HG02571 (cell line): ENCODE measurements around the gene HIPK3.

ENCODE experiments used
- ATAC-seq: cut with Tn5 transposase; IDR thresholded peaks from one replicate; pipeline ENCODE4 v1.9.1; 2021; ENCODE audit warnings: mild to moderate bottlenecking, moderate library complexity; ENCODE audit not compliant: unreplicated experiment

HIPK3 gene

DNA sequence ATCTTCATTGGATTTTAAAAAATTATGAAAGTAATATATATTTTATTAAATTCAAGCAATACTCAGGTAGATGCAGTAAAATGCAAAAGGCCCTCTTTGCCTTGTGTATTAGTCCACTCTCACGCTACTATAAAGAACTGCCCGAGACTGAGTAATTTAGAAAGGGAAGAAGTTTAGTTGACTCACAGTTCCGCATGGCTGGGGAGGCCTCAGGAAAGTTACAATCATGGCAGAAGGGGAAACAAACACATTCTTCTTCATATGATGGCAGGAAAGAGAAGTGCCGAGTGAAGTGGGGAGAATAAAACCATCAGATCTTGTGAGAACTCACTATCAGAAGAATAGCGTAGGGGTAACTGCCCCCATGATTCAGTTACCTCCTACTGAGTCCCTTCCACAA is 130.8 kb downstream of the HIPK3 start:
- peak; percentile 55 for ATAC-seq

DNA sequence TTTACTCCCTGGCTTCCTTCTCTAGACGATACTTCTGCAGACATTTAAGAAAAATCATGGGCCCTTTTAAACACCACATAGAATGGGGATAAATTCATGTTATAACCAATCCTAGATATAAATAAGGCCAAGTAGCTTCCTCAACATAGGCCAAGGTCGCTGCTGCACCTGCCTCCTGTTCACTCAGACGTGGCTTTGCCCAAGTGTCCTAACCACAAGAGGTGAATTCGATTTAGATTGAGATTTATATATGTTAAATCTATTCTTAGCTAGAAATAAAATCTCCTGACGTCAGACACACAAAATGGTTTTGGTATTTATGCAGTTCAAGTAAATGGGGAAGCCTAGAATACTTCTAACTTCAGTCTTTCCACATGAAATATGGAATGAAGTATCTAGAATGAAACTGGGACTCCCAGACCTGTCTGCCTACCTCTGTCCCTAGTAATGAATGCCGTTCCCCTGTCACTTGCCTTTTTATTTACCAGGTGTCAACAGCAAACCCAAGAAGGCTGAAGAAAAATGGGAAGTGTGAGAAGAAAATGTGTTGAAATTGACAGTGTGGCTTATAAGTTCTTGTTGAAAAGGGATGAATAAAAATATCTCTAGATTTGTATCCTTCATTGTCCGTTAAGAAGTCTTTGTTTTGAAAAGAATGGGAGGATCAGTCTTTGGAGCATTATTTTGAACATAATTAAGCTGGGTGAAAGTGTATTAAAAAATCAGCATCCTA is 131.8 kb downstream of the HIPK3 start:
- no peak for ATAC-seq

DNA sequence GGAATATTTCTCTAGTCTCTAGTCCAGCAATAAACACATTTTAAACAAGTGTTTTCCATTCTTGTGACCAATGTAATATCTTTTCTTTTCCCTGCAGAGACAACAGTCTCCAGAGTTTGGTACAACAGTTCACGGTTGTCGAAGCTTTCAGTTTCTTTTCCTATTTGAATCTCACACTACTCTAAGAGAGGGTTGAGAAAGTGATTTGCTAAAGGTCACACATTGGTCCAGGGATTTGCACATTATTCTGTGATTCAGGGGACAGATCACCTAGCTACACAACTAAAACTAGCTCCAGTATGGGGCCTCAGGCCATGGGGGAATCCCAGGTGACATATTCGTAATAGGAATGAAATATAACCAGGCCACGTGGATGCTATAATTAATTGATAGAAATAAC is 132.5 kb downstream of the HIPK3 start:
- peak; percentile 51 for ATAC-seq

DNA sequence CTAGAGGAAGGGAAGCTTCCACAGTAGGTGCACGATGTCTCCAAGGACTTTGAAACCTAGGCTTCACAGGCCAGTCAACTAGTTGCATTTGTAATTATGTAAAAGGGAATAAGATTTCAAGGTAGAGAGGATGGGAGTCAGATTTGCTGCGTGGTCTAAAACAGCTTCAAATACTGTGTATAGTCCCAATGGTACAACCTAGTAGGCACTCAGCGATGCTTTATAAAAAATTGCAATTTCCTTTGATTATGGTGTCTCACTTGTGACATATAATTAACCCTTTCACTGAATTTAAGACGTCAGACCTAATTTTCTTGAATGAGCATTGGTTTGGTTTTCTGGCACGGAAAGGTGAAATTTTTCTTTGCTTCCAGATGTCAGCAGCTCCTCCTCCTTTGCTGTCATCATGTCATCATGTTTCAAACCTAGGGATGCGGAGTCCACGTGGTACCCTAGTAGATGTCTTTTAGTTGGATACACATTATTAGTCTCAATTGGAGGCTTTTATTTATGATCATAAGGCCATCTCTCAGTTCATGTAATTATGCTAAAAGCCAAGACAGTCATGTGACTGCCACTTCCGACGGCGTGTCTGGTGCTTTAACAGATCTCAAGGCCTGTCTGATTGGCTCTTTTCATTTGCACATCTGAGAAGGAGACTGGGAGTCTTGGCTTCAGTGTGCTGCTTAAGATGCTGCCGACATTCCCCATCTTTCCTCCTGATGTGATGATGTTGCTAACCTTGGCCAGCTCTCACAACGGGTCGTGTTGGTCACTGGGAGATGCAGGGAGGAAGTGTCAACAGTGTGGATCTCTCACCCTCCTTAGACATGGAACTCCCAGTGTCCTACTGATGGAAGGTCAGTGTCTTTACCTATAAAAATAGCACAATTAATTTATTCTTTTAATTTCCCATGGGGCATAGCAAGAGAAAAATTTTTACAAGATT is 134.0 kb downstream of the HIPK3 start:
- no peak for ATAC-seq

DNA sequence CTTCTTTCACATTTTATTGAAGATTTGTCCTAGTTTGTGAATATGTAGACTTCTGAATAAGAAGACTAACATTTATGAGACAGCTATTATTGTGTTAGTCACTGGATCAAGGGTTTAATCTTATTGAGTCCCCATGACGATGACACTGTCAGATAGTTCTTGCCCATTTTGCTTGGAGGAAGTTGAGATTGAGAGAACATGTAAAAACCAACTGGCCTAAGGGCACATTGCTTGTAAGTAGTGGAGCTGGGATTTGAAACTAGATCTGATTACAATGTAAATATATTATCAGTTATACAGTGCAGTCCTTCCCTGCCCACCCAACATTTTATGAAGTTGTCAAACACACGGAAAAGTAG is 134.7 kb downstream of the HIPK3 start:
- no peak for ATAC-seq

DNA sequence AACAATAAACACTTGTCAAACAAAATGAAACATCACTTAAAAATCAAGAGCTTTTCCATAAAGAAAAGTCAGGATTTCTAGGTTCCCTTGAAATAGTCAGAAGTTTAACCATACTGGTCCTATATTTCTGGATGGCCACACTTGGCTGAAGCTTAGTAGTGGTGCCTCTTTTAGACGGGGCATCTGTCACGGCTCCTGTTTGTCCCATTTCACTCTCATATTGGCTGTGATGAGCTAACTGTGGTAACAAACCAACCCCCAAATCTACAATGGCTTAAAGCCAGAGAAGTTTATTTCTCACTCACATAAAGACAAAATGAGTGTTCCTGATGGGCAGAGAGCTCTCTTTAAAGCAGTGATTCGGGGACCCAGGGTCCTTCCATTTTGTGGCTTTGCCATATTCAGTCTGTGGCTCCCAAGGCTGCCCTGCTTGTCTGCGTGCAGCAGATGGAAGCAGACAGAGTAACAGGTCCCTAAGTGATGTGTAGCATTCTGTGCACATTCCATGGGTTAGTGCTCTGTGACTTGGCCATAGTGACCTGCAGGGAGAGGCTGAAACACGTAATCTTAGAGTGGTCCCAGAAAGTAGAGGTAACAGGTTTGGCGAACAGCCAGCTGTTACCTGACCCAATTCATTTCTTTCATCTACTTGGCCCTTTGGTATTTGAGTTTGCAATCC is 137.4 kb downstream of the HIPK3 start:
- ATAC-seq, result no peak

DNA sequence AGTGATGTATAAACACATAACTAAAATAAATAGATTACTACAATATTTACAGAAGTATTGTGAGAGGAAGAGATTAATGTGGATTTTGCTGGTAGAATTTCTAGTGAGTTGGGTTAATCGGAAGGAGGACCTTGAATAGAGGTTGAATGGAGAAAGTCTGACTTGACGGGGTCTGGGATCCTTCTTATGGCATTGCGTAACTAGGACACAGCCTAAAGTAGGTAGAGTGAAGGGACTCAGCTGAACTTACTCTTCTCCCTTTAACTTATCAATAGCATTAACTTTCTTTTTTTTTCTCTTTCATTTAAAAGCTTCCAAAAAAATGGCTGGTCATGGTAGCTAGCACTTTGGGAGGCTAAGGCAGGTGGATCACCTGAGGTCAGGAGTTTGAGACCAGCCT is 139.2 kb downstream of the HIPK3 start:
- ATAC-seq, result no peak

DNA sequence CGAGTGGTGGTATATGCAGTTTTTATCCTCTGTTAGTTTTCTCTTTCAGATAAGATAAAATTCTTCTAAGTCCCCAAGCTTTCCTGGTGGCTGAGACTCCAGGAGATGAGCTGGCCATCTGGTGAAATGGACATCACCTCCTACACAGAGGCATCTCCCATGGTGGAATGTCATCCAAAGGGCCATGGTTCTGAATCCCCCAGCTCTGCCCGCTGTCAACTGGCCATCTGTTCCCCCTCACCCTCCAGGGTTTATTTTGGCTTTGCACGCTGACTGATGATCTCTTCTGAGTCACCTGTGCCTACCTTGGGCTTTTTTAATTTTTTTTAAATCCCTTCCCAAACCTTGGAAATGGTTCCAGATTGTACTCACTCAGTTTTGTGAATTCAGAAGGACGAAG is 142.2 kb downstream of the HIPK3 start:
- no peak for ATAC-seq

DNA sequence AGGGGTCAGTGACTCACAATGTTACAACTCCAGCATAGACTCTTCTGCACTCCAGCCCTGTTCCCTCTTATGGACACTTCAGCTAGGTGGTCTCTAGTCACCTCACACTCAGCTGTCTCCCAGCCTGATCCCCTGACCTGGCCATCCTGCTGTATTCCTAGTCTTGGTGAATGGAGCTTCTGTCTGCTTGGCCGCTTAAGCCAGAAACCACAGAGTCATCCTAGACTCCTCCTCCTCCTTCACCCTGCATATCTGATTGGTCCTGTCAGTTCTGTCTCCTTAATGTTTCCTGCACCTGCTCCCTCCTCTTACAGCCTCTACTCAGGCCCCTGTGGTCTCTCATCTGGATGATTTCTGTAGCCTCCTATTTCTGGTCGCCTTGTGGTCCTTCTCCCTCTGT is 144.9 kb downstream of the HIPK3 start:
- no peak for ATAC-seq

DNA sequence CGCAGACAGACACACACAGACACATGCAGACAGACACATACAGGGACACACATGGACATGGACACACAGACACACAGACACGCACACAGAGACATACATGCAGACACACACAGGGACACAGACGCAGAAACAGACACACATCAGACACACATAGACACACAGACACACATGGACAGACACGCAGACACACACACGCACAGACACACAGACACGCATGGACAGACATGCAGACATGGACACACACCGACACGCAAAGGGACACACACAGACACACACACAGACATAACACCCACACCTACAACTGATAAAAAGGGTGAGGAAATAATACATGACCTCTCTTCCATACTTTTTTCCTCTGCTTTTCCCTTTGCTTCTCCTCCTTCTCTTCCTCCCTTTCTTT is 146.2 kb downstream of the HIPK3 start:
- no peak for ATAC-seq

DNA sequence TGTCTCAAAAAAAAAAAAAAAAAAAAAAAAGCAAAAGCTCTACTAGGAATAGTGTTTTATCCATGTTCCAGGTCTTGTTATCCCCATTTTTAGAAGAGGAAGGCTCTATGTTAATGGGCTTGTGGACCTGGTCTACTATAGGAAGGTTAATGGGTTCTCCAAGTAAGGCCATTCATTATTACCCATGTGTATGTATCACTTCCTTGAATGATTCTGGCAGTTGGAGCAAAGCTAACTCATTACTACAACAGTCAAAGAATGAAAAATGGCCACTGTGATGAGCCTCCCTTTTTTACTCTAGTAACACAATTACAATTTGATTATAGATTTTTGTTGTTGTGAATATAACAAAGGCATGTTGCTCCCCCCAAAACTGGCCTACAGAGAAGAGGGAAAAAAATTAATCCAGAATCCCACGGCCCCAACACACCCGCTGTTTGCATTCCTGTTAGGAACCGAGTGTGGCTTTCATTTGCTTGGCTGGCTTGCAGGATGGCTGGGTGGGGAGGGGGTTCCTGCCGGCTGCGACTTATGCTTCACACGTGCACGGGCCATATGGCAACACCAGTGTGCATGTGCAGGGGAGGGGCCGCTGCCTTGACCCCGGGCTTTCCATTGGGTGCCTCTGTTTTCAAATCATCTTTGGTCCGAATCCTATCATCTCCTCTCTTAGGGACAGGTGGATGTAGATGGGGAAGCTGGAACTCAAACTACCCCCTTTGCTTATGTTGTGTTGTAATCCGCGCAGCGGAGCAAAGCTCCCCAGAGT is 148.8 kb downstream of the HIPK3 start:
- ATAC-seq, result no peak
